GM13976 (cell line): ENCODE measurements around the gene C9orf72.

Experiments used
- DNase-seq: peaks from one replicate; pipeline ENCODE4 v3.0.0; 2012; ENCODE audit warnings: low spot score
- in situ Hi-C: fragments of 300-500 bp; cut with MboI; formaldehyde crosslinking; loops from one replicate; pipeline ENCODE4 v1.12.0; 2022; ENCODE audit warnings: low sequenced_read_pairs, mixed read lengths, inconsistent platforms; ENCODE audit not compliant: unreplicated experiment
- TF ChIP-seq, protein P1 (sequence below): IDR thresholded peaks from 2 replicates; pipeline ENCODE4 v1.5.1; 2012; ENCODE audit warnings: borderline replicate concordance, mild to moderate bottlenecking; ENCODE audit not compliant: insufficient read depth; ENCODE audit errors: extremely low read depth, missing control alignments, control extremely low read depth

C9orf72 gene

DNA sequence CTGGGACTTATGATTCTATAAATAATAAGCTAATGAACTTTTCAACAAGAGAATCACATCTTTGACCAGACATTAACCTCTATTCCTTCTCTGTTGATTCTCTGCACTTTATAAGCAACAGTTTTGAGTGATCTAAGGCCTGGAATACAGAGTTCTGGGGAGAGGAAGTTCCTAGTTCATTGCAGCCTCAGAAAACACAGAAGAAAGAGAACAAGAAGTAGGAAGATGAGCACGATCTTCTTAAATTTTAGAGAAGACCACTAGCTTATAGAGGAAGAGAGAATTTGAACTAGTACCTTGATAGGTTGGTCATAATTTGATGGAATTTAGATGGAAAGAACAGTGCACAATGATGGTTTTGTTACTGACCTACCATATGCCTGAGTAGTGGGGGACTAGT is 8.5 kb upstream of the C9orf72 start:
- in situ Hi-C loops = no loop called here
- no peak for DNase-seq
- TF ChIP-seq, protein P1, sequence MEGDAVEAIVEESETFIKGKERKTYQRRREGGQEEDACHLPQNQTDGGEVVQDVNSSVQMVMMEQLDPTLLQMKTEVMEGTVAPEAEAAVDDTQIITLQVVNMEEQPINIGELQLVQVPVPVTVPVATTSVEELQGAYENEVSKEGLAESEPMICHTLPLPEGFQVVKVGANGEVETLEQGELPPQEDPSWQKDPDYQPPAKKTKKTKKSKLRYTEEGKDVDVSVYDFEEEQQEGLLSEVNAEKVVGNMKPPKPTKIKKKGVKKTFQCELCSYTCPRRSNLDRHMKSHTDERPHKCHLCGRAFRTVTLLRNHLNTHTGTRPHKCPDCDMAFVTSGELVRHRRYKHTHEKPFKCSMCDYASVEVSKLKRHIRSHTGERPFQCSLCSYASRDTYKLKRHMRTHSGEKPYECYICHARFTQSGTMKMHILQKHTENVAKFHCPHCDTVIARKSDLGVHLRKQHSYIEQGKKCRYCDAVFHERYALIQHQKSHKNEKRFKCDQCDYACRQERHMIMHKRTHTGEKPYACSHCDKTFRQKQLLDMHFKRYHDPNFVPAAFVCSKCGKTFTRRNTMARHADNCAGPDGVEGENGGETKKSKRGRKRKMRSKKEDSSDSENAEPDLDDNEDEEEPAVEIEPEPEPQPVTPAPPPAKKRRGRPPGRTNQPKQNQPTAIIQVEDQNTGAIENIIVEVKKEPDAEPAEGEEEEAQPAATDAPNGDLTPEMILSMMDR = no peak

DNA sequence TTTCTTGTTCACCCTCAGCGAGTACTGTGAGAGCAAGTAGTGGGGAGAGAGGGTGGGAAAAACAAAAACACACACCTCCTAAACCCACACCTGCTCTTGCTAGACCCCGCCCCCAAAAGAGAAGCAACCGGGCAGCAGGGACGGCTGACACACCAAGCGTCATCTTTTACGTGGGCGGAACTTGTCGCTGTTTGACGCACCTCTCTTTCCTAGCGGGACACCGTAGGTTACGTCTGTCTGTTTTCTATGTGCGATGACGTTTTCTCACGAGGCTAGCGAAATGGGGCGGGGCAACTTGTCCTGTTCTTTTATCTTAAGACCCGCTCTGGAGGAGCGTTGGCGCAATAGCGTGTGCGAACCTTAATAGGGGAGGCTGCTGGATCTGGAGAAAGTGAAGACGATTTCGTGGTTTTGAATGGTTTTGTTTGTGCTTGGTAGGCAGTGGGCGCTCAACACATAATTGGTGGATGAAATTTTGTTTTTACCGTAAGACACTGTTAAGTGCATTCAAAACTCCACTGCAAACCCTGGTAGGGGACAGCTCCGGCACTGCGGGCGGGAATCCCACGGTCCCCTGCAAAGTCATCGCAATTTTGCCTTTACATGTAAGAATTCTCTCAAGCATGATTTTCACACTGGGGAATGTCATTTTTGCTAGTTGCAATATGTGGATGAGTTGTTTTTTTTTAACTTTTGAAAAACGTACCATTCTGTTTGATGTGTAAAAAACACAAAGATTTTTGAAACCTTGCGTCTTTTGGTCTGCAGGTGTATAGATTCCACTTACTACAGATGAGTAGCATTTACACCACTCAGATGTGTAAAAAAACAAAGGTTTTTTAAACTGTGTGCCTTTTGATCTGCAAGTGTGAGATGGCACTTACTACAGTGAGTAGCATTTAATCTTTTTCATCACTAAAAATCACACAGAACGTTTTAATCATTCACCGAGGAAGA is 631 bp upstream of the C9orf72 start:
- TF ChIP-seq, protein P1 = no peak
- DNase-seq = peak; percentile 87
- in situ Hi-C loops = no loop called here

DNA sequence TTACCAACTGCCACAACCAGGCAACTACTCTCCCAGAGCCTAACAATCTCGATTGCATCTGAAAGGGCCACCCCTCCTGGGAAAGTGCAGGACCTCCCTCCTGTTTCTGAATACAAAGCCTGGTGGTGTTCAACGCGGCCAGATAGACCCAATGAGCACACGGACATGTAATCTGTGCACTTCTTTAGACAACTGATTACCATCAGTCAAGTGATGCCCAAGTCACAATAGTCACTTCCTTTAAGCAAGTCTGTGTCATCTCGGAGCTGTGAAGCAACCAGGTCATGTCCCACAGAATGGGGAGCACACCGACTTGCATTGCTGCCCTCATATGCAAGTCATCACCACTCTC is 739 bp downstream of the C9orf72 start:
- no peak for DNase-seq
- in situ Hi-C loops = no loop called here
- TF ChIP-seq, protein P1 = no peak

DNA sequence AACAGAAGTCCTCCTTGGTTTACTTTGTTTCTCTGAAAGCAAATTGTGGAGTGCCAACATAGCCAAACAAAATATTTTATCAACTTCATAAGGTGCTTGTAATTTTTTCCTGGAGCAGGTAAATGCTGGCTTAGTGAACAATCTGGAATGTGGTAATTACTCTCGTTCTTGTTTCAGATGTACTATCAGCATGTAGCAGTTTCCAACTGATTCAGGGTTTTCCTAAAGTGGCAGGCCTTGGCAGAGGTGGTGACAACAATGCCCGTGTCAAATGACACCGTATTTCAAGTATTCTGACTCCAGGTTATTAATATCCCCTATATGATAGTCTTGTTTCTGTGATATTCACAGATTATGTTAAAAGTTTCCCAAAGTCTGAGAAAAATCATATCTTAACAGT is 1.2 kb downstream of the C9orf72 start:
- DNase-seq = no peak
- TF ChIP-seq, protein P1 = no peak
- in situ Hi-C loops = no loop called here

DNA sequence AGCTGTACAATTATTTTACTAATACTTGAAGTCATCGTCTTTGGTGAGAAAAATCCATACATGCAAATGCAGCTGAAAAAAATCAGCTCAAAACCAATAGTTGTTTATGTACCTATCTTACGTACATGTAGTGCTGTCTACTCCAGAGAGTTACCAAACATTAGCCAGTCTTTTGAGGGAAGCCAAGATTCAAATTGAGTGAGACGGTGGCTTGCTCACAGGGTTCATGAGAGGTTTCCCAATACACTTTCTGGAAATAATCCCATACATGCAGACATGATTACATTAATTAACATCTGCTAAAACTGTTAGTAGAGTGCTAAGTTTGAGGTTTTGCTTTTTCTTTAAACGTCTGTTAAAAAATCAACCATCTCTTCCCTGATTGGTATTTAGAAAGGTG is 2.3 kb downstream of the C9orf72 start:
- TF ChIP-seq, protein P1 = no peak
- DNase-seq = no peak
- in situ Hi-C loops = no loop called here

DNA sequence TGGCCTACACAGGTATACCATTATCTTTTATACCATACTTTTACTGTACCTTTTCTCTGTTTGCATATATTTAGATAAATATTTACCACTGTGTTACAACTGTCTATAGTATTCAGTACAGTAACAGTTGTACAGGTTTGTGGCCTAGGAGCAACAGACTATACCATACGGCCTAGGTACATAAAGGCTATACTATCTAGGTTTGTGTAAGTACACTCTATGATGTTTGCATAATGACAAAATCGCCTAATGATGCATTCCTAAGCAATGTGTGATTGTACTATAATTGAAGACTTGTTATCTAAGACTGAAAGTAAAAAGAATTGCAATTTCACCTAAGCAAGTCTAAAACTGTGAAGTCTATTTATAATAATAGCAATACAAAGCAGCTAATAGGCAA is 3.9 kb downstream of the C9orf72 start:
- DNase-seq = no peak
- TF ChIP-seq, protein P1 = no peak
- in situ Hi-C loops = no loop called here
